Measurements from ENCODE around the gene IGFBP4.

DNA sequence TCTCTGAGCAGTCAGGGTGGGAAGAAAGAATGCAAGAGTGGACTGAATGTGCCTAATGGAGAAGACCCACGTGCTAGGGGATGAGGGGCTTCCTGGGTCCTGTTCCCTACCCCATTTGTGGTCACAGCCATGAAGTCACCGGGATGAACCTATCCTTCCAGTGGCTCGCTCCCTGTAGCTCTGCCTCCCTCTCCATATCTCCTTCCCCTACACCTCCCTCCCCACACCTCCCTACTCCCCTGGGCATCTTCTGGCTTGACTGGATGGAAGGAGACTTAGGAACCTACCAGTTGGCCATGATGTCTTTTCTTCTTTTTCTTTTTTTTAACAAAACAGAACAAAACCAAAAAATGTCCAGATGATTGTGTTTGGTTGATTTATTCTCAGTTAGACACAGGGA lies 14.1 kb downstream of the IGFBP4 start:
- TF ChIP-seq, protein P1, sequence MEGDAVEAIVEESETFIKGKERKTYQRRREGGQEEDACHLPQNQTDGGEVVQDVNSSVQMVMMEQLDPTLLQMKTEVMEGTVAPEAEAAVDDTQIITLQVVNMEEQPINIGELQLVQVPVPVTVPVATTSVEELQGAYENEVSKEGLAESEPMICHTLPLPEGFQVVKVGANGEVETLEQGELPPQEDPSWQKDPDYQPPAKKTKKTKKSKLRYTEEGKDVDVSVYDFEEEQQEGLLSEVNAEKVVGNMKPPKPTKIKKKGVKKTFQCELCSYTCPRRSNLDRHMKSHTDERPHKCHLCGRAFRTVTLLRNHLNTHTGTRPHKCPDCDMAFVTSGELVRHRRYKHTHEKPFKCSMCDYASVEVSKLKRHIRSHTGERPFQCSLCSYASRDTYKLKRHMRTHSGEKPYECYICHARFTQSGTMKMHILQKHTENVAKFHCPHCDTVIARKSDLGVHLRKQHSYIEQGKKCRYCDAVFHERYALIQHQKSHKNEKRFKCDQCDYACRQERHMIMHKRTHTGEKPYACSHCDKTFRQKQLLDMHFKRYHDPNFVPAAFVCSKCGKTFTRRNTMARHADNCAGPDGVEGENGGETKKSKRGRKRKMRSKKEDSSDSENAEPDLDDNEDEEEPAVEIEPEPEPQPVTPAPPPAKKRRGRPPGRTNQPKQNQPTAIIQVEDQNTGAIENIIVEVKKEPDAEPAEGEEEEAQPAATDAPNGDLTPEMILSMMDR (IDR thresholded peaks at IDR 0.05): no peak
- TF ChIP-seq POLR2A (IDR thresholded peaks at IDR 0.05): no peak
- TF ChIP-seq POLR2AphosphoS5 (IDR thresholded peaks at IDR 0.05): no peak
- TF ChIP-seq EP300 (IDR thresholded peaks at IDR 0.05): no peak
